Effector memory CD8-positive, alpha-beta T cell (primary cell): ENCODE data around the gene SCGB2B2.
A peak's percentile ranks its signal among the peaks of the same experiment; 100 is the strongest.
"Not testable (repeated sequence)": the region's sequence is repeated elsewhere in the genome, so short reads cannot be mapped to it uniquely, and the experiment has no call there.

Source experiments
- ATAC-seq: fragments of 150-1000 bp; cut with Tn5 transposase; replicated peaks from 2 replicates; pipeline ENCODE4 v1.10.0; 2021; ENCODE audit warnings: mild to moderate bottlenecking, moderate library complexity
- DNase-seq, 3 experiments: peaks; one replicate each; pipeline ENCODE4 v3.0.0; 2021
- H3K27ac Mint-ChIP-seq, 2 donors: one replicate each; pipeline ENCODE4 v1.8.0; 2022; ENCODE audit warnings: mild to moderate bottlenecking in 2 of 2, mixed read lengths in 2 of 2, moderate library complexity in 2 of 2
- H3K27me3 Mint-ChIP-seq, 2 donors: one replicate each; pipeline ENCODE4 v1.8.0; 2022; ENCODE audit warnings: mixed read lengths in 2 of 2
- H3K36me3 Mint-ChIP-seq: one replicate; pipeline ENCODE4 v1.8.0; 2022; ENCODE audit warnings: mild to moderate bottlenecking, moderate library complexity, mixed read lengths; ENCODE audit not compliant: insufficient read depth
- H3K4me1 Mint-ChIP-seq, 2 donors: one replicate each; pipeline ENCODE4 v1.8.0; 2022; ENCODE audit warnings: low read depth in 2 of 2, mixed read lengths in 2 of 2
- H3K4me3 Mint-ChIP-seq, 2 donors: one replicate each; pipeline ENCODE4 v1.8.0; 2022; ENCODE audit warnings: mild to moderate bottlenecking in 2 of 2, mixed read lengths in 2 of 2, moderate library complexity in 2 of 2
- H3K9me3 Mint-ChIP-seq, 2 donors: one replicate each; pipeline ENCODE4 v1.8.0; 2022; ENCODE audit warnings: mixed read lengths in 2 of 2

Gene SCGB2B2

DNA sequence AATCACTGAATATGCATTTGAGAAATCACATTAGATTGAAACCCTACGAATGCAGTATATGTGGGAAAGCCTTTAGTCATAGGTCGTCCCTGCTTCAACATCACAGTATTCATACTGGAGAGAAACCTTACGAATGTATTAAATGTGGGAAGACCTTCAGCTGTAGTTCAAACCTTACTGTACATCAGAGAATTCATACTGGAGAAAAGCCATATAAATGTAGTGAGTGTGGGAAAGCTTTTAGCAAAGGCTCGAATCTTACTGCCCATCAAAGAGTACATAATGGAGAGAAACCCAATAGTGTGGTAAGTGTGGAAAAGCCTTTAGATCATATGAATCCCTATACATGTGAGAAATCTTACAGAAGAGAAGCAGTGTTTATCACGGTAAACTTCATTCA, 8.3 kb upstream of the SCGB2B2 start:
- H3K4me1 Mint-ChIP-seq, ATAC-seq, H3K4me3 Mint-ChIP-seq, DNase-seq, H3K27me3 Mint-ChIP-seq, H3K27ac Mint-ChIP-seq: not testable (repeated sequence)
- Mint-ChIP-seq H3K9me3 (peaks cover 4 to 18% of the 10 kb centered on the region in 2 donors), H3K36me3 (peaks cover 32% of the 10 kb centered on the region)

DNA sequence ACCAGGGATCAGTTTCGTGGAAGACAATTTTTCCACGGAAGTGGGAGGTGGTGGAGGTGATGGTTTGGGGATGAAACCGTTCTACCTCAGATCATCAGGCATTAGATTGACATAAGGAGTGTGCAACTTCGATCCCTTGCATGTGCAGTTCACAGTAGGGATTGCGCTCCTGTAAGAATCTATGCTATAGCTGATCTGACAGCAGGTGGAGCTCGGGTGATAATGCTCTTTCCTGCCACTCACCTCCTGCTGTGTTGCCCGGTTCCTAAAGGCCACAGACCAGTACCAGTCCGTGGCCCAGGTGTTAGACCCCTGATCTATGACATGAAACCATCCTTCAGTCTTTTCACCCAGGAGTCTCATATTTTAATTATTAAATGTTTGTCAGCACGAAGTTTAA, 4.5 kb upstream of the SCGB2B2 start:
- Mint-ChIP-seq H3K27ac (no peak overlapping the region), H3K4me3 (no peak overlapping the region), H3K27me3 (no peaks in the 10 kb centered on the region), H3K4me1 (peaks cover 14 to 25% of the 10 kb centered on the region in 2 donors), H3K36me3 (peaks cover 60% of the 10 kb centered on the region), H3K9me3 (peaks cover 7 to 11% of the 10 kb centered on the region in 2 donors)
- no peak for DNase-seq
- ATAC-seq, result no peak

DNA sequence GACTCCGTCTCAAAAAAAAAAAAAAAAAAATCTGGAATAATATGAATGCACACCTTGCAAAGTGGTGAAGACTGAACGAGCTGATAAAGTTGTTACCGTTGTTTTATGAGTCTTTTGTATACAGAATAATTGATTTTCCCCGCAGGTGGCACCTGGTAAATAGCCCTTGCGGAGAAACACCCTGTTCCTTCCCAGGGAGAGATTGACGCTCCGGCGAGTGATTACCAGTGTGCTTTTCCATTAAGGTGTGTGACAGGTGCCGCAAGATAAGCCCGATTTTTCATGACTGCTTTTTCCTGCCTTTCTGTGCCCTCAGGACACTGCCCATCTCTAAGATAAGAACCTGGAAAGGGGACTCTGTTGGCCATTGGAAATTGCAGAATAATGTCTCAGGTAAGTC, 1.5 kb upstream of the SCGB2B2 start:
- H3K27ac Mint-ChIP-seq, result peak overlapping the region; percentile 99
- peaks cover 5 to 11% of the 10 kb centered on the region in 2 donors for H3K9me3 Mint-ChIP-seq
- H3K36me3 Mint-ChIP-seq, result peaks cover 50% of the 10 kb centered on the region
- ATAC-seq, result no peak
- peaks cover 14 to 28% of the 10 kb centered on the region in 2 donors for H3K4me1 Mint-ChIP-seq
- no peak for DNase-seq
- H3K4me3 Mint-ChIP-seq, result peak overlapping the region; percentile 94 to 95
- H3K27me3 Mint-ChIP-seq, result peaks cover 8 to 13% of the 10 kb centered on the region in 2 donors

DNA sequence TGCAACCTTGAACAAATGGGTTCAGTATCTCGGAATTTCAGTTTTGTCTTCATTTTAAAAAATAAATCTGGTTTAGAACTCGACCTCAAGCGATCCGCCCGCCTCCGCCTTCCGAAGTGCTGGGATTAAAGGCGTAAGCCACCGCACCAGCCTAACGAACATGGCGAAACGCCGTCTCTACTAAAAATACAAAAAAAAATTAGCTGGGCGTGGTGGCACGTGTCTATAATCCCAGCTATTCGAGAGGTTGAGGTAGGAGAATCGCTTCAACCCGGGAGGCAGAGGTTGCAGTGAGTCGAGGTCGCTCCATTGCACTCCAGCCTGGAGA, 1.1 kb upstream of the SCGB2B2 start:
- Mint-ChIP-seq H3K27ac (peak overlapping the region; percentile 99), H3K27me3 (peaks cover 8 to 16% of the 10 kb centered on the region in 2 donors), H3K4me3 (peak overlapping the region; percentile 94 to 95), H3K9me3 (peaks cover 5 to 11% of the 10 kb centered on the region in 2 donors), H3K36me3 (peaks cover 46% of the 10 kb centered on the region), H3K4me1 (peaks cover 14 to 28% of the 10 kb centered on the region in 2 donors)
- ATAC-seq (no peak), DNase-seq (no peak)

DNA sequence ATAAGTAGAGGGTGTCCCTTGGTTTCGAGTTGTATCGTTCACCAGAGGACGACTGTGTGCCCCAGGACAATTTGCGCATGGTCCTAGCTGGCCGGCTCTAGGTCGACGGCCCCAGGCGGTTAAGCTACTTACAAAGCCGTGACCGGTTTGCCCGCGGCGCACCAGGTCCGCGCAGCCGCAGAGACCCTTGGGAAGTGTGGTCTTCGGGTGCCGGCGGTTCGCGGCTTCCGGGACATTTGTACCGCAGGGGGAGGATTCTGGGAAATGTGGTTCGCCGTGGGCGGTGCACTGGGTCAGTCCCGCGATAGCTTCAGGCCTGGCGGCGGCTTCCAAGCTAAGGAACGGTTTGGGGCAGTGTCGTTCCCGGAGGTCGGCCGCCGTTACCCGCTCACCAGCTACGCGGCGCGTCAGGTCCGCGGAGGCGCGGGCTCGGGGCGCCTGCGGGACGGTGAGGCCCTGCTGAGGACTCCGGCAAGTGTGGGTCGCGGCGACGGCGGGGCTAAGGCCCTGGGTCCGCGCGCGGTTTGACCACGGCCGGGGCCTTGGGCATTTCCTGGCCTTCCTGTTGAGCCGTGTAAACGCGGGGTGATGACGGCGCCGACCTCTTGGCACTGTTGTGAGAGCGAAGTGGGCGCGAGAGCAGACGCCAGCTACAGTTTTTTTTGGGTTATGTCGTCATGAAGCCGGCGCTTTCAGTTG, 576 bp upstream of the SCGB2B2 start, which contains the start of gene ZNF302:
Gene ZNF302 (plus strand): TSS at position 293 of the 699 bp plus-strand sequence. CDS start 1,127 bp downstream, outside the sequence.
- DNase-seq, result peak; percentile 90 to 91 (median 90)
- Mint-ChIP-seq H3K9me3 (peaks cover 5 to 11% of the 10 kb centered on the region in 2 donors), H3K4me3 (peak within 1 kb of the TSS; percentile 94 to 95), H3K27ac (peak within 1 kb of the TSS; percentile 99), H3K27me3 (peaks cover 8 to 21% of the 10 kb centered on the region in 2 donors), H3K4me1 (peaks cover 14 to 28% of the 10 kb centered on the region in 2 donors), H3K36me3 (peaks cover 41% of the 10 kb centered on the region)
- ATAC-seq, result peak; percentile 91

DNA sequence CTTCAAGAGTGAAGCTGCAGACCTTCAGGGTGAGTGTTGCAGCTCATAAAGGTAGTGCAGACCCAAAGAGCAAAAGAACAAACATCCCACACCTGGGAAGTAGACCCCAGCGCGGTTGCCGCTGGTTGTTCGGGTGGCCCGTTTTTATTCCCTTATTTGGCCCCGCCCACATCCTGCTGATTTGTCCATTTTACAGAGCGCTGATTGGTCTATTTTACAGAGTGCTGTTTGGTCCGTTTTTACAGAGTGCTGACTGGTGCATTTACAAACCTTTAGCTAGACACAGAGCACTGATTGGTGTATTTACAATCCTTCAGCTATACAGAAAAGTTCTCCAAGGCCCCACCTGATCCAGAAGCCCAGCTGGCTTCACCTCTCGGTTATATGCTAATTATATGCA, 1.0 kb downstream of the SCGB2B2 start:
- DNase-seq (no peak), ATAC-seq (no peak)
- peaks cover 14 to 28% of the 10 kb centered on the region in 2 donors for H3K4me1 Mint-ChIP-seq
- no peak overlapping the region for H3K27ac Mint-ChIP-seq
- H3K9me3 Mint-ChIP-seq, result peaks cover 5 to 11% of the 10 kb centered on the region in 2 donors
- peaks cover 8 to 26% of the 10 kb centered on the region in 2 donors for H3K27me3 Mint-ChIP-seq
- peaks cover 31% of the 10 kb centered on the region for H3K36me3 Mint-ChIP-seq
- H3K4me3 Mint-ChIP-seq, result no peak overlapping the region

DNA sequence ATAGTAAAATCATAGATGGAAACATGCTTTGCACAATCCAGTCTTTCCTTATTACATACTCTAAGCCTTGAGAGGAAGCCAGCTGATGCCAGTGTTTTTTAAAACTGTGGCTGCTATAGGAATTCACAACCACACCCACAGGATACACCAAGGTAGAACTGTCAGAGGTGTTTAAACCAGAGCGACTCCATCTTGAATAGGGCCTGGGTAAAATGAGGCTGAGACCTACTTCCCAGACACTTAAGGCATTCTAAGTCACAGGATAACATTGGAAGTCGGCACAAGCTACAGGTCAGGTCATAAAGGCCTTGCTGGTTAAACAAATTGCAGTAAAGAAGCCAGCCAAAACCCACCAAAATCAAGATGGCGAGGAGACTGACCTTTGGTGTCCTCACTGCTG, 1.7 kb downstream of the SCGB2B2 start:
- no peak for ATAC-seq
- no peak for DNase-seq
- H3K4me1 Mint-ChIP-seq, result peaks cover 14 to 28% of the 10 kb centered on the region in 2 donors
- H3K9me3 Mint-ChIP-seq, result peaks cover 5 to 11% of the 10 kb centered on the region in 2 donors
- peaks cover 8 to 26% of the 10 kb centered on the region in 2 donors for H3K27me3 Mint-ChIP-seq
- no peak overlapping the region for H3K27ac Mint-ChIP-seq
- no peak overlapping the region for H3K4me3 Mint-ChIP-seq
- H3K36me3 Mint-ChIP-seq, result peaks cover 31% of the 10 kb centered on the region

DNA sequence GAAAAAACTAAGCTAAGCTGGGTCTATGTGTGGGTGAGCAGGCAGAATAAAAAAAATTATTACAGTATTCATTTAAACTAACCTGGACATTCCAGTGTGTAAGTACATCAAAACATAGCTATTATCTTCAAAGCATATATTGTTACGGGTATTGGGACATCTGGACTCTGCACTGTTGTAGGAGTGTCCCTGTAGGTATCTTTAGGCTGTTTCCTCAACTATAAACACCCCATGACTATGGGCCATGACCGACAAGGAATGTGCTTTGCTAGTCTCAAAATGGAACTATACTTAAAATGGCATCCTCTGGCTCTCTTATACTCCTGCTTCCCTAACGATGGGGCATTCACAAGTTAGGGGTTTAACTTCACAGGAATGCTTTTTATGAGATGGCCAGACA, 3.4 kb downstream of the SCGB2B2 start:
- DNase-seq (no peak), ATAC-seq (no peak)
- peaks cover 24% of the 10 kb centered on the region for H3K36me3 Mint-ChIP-seq
- no peak overlapping the region for H3K4me3 Mint-ChIP-seq
- no peak overlapping the region for H3K27ac Mint-ChIP-seq
- H3K27me3 Mint-ChIP-seq, result peaks cover 8 to 26% of the 10 kb centered on the region in 2 donors
- H3K4me1 Mint-ChIP-seq, result peaks cover 6 to 14% of the 10 kb centered on the region in 2 donors
- no peaks in the 10 kb centered on the region for H3K9me3 Mint-ChIP-seq

DNA sequence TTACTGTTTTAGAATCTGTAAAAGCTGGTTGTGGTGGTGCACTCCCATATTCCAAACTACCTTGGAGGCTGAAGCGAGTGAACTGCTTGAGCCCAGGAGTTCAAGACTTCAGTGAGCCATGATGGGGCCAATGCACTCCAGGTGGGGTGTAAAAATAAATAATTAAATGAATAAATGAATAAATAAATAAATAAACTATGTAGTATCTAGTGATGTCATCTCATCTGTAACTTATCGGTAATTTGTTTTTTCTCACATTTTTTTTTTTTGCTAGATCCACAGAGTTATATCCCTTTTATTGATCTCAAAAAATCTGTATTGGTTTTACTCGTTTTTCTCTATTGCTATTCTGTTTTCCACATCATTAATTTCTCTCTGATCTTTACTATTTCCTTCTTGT, 5.0 kb downstream of the SCGB2B2 start:
- H3K4me1 Mint-ChIP-seq, result peaks cover 7 to 17% of the 10 kb centered on the region in 2 donors
- H3K27me3 Mint-ChIP-seq, result peaks cover 8 to 26% of the 10 kb centered on the region in 2 donors
- H3K36me3 Mint-ChIP-seq, result peaks cover 8% of the 10 kb centered on the region
- no peak for DNase-seq
- H3K4me3 Mint-ChIP-seq, result no peak overlapping the region
- H3K9me3 Mint-ChIP-seq, result no peaks in the 10 kb centered on the region
- no peak for ATAC-seq
- H3K27ac Mint-ChIP-seq, result no peak overlapping the region

DNA sequence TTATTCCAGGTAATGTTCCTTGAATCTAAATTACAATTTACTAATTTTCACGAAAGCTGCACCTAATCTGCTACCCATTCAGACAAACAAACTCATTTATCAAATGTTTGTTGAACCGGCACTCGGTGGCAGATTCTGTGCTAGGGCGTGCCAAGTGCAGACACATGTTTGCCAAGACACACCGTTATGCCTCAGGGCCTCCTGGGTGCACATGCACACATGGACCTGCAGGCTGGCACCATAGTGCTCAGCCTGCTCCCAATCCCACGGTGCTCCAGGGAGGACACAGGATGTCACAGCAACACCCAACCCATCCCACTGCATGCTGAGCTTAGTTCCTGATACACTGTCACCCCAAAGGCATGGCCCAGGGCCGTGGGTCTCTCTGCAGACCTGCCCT, 7.7 kb downstream of the SCGB2B2 start:
- Mint-ChIP-seq H3K27me3 (peaks cover 3 to 19% of the 10 kb centered on the region in 2 donors), H3K36me3 (no peaks in the 10 kb centered on the region), H3K27ac (no peak overlapping the region), H3K4me1 (peaks cover 4 to 13% of the 10 kb centered on the region in 2 donors), H3K4me3 (no peak overlapping the region), H3K9me3 (no peaks in the 10 kb centered on the region)
- DNase-seq (no peak), ATAC-seq (no peak)

DNA sequence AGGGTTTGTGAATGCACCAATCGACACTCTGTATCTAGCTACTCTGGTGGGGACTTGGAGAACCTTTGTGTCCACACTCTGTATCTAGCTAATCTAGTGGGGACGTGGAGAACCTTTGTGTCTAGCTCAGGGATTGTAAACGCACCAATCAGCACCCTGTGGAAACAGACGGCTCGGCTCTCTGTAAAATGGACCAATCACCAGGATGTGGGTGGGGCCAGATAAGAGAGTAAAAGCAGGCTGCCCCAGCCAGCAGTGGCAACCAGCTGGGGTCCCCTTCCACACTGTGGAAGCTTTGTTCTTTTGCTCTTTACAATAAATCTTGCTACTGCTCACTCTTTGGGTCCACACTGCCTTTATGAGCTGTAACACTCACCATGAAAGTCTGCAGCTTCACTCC, 8.3 kb downstream of the SCGB2B2 start:
- H3K27ac Mint-ChIP-seq, DNase-seq, ATAC-seq, H3K36me3 Mint-ChIP-seq, H3K9me3 Mint-ChIP-seq: not testable (repeated sequence)
- H3K4me1 Mint-ChIP-seq, result peaks cover 4 to 13% of the 10 kb centered on the region in 2 donors
- peaks cover 0 to 13% of the 10 kb centered on the region in 2 donors for H3K27me3 Mint-ChIP-seq
- H3K4me3 Mint-ChIP-seq, result peak overlapping the region in 1 of 2 donors; percentile 37

DNA sequence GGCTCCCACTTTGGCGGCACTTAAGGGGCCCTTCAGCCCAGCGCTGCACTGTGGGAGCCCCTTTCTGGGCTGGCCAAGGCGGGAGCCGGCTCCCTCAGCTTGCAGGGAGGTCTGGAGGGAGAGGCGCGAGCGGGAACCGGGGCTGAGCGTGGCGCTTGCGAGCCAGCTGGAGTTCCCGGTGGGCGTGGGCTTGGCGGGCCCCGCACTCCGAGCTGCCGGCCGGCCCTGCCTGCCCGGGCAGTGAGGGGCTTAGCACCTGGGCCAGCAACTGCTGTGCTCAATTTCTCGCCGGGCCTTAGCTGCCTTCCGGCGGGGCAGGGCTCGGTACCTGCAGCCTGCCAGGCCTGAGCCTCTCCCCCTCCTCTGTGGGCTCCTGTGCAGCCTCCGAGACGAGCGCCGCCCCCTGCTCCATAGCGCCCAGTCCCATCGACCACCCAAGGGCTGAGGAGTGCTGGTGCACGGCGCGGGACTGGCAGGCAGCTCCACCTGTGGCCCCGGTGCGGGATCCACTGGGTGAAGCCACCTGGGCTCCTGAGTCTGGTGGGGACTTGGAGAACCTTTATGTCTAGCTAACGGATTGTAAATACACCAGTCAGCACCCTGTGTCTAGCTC, 8.8 kb downstream of the SCGB2B2 start:
- H3K4me1 Mint-ChIP-seq, result peaks cover 6 to 15% of the 10 kb centered on the region in 2 donors
- not testable (repeated sequence) for DNase-seq, ATAC-seq, H3K36me3 Mint-ChIP-seq, H3K9me3 Mint-ChIP-seq
- peaks cover 0 to 11% of the 10 kb centered on the region in 2 donors for H3K27me3 Mint-ChIP-seq
- H3K27ac Mint-ChIP-seq, result peak overlapping the region in 1 of 2 donors; percentile 93
- H3K4me3 Mint-ChIP-seq, result peak overlapping the region; percentile 71 to 72

DNA sequence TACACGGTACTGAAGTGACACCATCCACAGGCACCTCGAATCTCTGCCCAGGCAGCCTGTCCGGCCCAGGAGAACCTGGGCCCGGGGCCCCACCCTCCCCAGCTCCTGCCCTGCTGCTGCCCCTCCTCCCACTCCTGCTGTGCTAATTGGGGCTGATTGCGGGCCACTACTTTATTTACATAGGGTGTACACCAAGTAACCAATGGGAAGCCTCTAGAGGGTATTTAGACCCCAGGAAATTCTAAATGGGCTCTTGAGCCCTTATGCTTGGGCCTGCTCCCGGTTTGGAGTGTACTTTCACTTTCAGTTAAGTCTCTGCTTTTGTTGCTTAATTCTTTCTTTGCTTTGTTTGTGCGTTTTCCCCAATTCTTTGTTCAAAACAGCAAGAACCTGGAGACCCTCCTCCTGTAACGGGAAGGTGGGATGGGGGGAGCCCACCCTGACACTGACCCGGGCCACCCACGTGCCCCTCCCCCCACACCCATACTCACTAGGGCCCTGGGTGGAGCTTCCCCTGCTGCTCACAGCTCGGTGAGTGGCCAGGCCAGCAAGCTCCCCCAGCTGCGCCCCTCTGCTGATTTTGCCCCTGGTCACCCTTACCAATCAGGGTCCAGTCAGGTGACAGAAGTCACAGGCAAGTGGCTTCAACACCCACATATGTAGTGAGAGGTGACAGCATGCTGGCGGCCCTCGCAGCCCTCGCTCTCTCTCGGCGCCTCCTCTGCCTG, 9.4 kb downstream of the SCGB2B2 start:
- Mint-ChIP-seq H3K9me3 (no peaks in the 10 kb centered on the region), H3K27me3 (peaks cover 0 to 4% of the 10 kb centered on the region in 2 donors), H3K36me3 (no peaks in the 10 kb centered on the region), H3K4me3 (peak overlapping the region; percentile 71 to 72), H3K4me1 (peaks cover 11 to 22% of the 10 kb centered on the region in 2 donors), H3K27ac (peak overlapping the region; percentile 60 to 93)
- no peak for ATAC-seq
- DNase-seq, result no peak
